DOHH2 (cell line): ENCODE data around the gene PMPCA.

Source experiments
- CTCF ChIP-seq: fragments of 200-600 bp; sonication (generic); IDR thresholded peaks from one replicate; pipeline ENCODE4 v1.5.1; 2014; ENCODE audit warnings: antibody characterized with exemption, mild to moderate bottlenecking, low read depth, low read length; ENCODE audit not compliant: poor library complexity, severe bottlenecking
- EZH2phosphoT487 ChIP-seq: fragments of 200-600 bp; sonication (generic); IDR thresholded peaks from 2 replicates; pipeline ENCODE4 v1.6.1; 2017; ENCODE audit warnings: borderline replicate concordance, mild to moderate bottlenecking, antibody characterized with exemption, low read length, moderate library complexity, mixed read lengths

GRCh38 chr9:136394312-136395019, 16.0 kb upstream of the PMPCA start:
- TF ChIP-seq CTCF = no peak
- TF ChIP-seq EZH2phosphoT487 = no peak
